ENCODE measurements around the gene CEP112.

CEP112 gene

GRCh38 chr17:65638221-65638975 lies 553.5 kb downstream of the CEP112 start:
- TF ChIP-seq, protein P1, sequence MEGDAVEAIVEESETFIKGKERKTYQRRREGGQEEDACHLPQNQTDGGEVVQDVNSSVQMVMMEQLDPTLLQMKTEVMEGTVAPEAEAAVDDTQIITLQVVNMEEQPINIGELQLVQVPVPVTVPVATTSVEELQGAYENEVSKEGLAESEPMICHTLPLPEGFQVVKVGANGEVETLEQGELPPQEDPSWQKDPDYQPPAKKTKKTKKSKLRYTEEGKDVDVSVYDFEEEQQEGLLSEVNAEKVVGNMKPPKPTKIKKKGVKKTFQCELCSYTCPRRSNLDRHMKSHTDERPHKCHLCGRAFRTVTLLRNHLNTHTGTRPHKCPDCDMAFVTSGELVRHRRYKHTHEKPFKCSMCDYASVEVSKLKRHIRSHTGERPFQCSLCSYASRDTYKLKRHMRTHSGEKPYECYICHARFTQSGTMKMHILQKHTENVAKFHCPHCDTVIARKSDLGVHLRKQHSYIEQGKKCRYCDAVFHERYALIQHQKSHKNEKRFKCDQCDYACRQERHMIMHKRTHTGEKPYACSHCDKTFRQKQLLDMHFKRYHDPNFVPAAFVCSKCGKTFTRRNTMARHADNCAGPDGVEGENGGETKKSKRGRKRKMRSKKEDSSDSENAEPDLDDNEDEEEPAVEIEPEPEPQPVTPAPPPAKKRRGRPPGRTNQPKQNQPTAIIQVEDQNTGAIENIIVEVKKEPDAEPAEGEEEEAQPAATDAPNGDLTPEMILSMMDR (IDR thresholded peaks at IDR 0.05; ENCODE audit: low read depth, low read length, missing control alignments), result no peak
- in situ Hi-C loops (cut with HindIII; ENCODE audit: low sequenced_read_pairs), result no loop called here
- H3K4me3 ChIP-seq (ENCODE audit: low read depth, low read length), result no peak overlapping the region
- peak; percentile 6 for DNase-seq (ENCODE audit: low read depth)

GRCh38 chr17:65637786-65638185 lies 554.1 kb downstream of the CEP112 start:
- TF ChIP-seq, protein P1 (IDR thresholded peaks at IDR 0.05; ENCODE audit: low read depth, low read length, missing control alignments), result no peak
- no peak for DNase-seq (ENCODE audit: low read depth)
- H3K4me3 ChIP-seq (ENCODE audit: low read depth, low read length), result no peak overlapping the region
- in situ Hi-C loops (cut with HindIII; ENCODE audit: low sequenced_read_pairs), result no loop called here

GRCh38 chr17:65634533-65634932 lies 557.4 kb downstream of the CEP112 start:
- TF ChIP-seq, protein P1 (IDR thresholded peaks at IDR 0.05; ENCODE audit: low read depth, low read length, missing control alignments), result no peak
- in situ Hi-C loops (cut with HindIII; ENCODE audit: low sequenced_read_pairs), result no loop called here
- no peak overlapping the region for H3K4me3 ChIP-seq (ENCODE audit: low read depth, low read length)
- no peak for DNase-seq (ENCODE audit: low read depth)

DNA sequence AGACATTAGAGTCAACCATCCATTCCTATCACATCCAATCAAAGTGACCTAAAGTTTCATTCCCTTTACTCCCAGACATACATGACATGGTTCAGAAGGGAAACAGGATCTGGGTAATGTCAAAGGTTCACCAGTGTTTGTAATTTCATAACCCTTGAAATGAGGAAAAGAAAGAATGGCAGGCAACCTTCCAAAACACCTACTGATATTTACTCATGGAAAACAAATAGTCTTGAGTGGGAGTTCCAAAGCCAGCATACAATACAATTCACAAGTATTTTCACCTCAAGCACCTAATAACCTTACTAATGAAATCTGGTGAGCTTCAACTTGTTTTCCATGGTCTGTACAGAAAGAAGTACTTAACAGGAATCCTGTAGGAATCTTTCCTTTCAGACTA lies 557.9 kb downstream of the CEP112 start:
- DNase-seq (ENCODE audit: low read depth), result no peak
- no peak overlapping the region for H3K4me3 ChIP-seq (ENCODE audit: low read depth, low read length)
- TF ChIP-seq, protein P1 (IDR thresholded peaks at IDR 0.05; ENCODE audit: low read depth, low read length, missing control alignments), result no peak
- in situ Hi-C loops (cut with HindIII; ENCODE audit: low sequenced_read_pairs), result no loop called here

GRCh38 chr17:65633146-65633881 lies 558.6 kb downstream of the CEP112 start:
- no peak overlapping the region for H3K4me3 ChIP-seq (ENCODE audit: low read depth, low read length)
- no peak for DNase-seq (ENCODE audit: low read depth)
- TF ChIP-seq, protein P1 (IDR thresholded peaks at IDR 0.05; ENCODE audit: low read depth, low read length, missing control alignments), result no peak
- in situ Hi-C loops (cut with HindIII; ENCODE audit: low sequenced_read_pairs), result no loop called here

GRCh38 chr17:65630502-65630901 lies 561.4 kb downstream of the CEP112 start:
- H3K4me3 ChIP-seq (ENCODE audit: low read depth, low read length), result no peak overlapping the region
- in situ Hi-C loops (cut with HindIII; ENCODE audit: low sequenced_read_pairs), result no loop called here
- TF ChIP-seq, protein P1 (IDR thresholded peaks at IDR 0.05; ENCODE audit: low read depth, low read length, missing control alignments), result no peak
- no peak for DNase-seq (ENCODE audit: low read depth)

Data from astrocyte of the cerebellum (primary cell).